ENCODE results near the gene HLF. TPM values are rescaled to one million over a fixed set of nuclear protein-coding genes. Genes with fewer than 3 reads are reported as not detected.

The HLF gene
- total RNA-seq, 1 donor from 2014 or later = 35.7 TPM

- no peak for ATAC-seq
- no peak for DNase-seq (ENCODE audit: missing footprints)
- intact Hi-C loops (cut with DNase I) = loop anchor here (1.0 to 10.0 kb wide), 3 partner anchors 12 to 450 kb away; partner anchors contain the start of gene MMD
These were observed 20.2 kb downstream of the HLF start for GRCh38 chr17:55284944-55285339.

GRCh38 chr17:55285340-55286301 is 20.9 kb downstream of the HLF start:
- DNase-seq (ENCODE audit: missing footprints) (peak; percentile 92), ATAC-seq (peak; percentile 85)
- intact Hi-C loops (cut with DNase I) = loop anchor here (1.0 to 10.0 kb wide), 3 partner anchors 12 to 449 kb away; partner anchors contain the start of gene MMD

- DNase-seq (ENCODE audit: missing footprints) (no peak), ATAC-seq (no peak)
- intact Hi-C loops (cut with DNase I) = loop anchor here (5.0 to 10.0 kb wide), 2 partner anchors 135 to 448 kb away; partner anchors contain the start of gene MMD
These were observed 22.2 kb downstream of the HLF start for GRCh38 chr17:55286681-55287589.

GRCh38 chr17:55288356-55289105 is 23.8 kb downstream of the HLF start:
- DNase-seq (ENCODE audit: missing footprints) (no peak), ATAC-seq (no peak)
- intact Hi-C loops (cut with DNase I) = loop anchor here (5.0 to 10.0 kb wide), 2 partner anchors 134 to 446 kb away; partner anchors contain the start of gene MMD

DNA sequence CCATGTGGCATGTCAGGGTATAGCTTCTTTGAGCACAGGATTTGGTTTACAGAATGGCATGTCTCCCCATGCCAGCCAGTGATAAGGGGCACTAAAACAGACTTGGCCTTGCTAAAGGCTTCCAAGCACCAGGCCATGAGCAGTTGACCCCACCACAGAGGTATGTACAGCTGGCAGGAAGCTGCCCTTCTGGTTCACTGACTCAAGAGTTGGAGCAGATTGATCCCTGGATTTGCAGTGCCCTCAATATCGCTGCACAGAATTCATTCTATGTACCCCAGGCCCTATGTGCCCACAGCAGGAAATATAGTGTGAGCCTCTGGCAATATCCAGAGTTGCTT is 24.3 kb downstream of the HLF start:
- ATAC-seq (peak; percentile 71), DNase-seq (ENCODE audit: missing footprints) (no peak)
- intact Hi-C loops (cut with DNase I) = loop anchor here (5.0 to 10.0 kb wide), 2 partner anchors 133 to 446 kb away; partner anchors contain the start of gene MMD

- intact Hi-C loops (cut with DNase I) = loop anchor here (5.0 to 10.0 kb wide), 3 partner anchors 55 to 445 kb away; partner anchors contain the start of gene MMD
- DNase-seq (ENCODE audit: missing footprints) (no peak), ATAC-seq (no peak)
These were observed 25.2 kb downstream of the HLF start for GRCh38 chr17:55289978-55290377.

- no peak for ATAC-seq
- DNase-seq (ENCODE audit: missing footprints) = no peak
- intact Hi-C loops (cut with DNase I) = loop anchor here (10.0 kb wide), 1 partner anchor 54 kb away; no protein-coding TSS in a partner anchor
These were observed 25.8 kb downstream of the HLF start for GRCh38 chr17:55290492-55291113.

DNA sequence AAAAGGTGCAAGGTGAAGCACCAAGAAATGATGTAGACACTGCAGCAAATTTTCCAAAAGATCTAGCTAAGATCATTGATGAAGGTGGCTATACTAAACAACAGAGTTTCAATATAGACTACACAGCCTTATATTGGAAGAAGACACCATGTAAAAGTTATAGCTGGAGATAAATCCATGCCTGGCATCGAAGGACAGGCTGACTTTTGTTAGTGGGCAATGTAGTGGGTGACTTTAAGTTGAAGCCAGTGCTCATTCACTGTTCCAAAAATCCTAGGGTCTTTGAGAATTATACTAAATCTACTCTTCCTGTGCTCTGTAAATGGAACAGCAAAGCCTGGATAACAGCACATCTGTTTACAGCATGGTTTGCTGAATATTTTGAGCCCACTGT is 26.4 kb downstream of the HLF start:
- ATAC-seq (no peak), DNase-seq (ENCODE audit: missing footprints) (no peak)
- intact Hi-C loops (cut with DNase I) = loop anchor here (10.0 kb wide), 1 partner anchor 54 kb away; no protein-coding TSS in a partner anchor

DNA sequence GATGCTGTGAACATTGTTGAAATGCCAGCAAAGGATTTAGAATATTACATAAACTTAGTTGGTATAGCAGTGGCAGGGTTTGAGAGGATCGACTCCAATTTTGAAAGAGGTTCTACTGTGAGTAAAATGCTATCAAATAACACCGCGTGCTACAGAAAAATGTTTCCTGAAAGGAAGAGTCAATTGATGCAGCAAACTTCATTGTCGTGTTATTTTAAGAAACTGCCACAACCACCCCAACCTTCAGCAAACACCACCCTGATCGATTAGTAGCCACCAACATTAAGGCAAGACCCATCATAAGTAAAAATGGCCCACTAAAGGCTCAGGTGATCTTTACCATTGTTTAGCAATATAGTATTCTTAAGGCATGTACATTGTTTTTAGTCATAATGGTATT is 27.3 kb downstream of the HLF start:
- intact Hi-C loops (cut with DNase I) = loop anchor here (10.0 kb wide), 1 partner anchor 53 kb away; no protein-coding TSS in a partner anchor
- DNase-seq (ENCODE audit: missing footprints) (no peak), ATAC-seq (no peak)

DNA sequence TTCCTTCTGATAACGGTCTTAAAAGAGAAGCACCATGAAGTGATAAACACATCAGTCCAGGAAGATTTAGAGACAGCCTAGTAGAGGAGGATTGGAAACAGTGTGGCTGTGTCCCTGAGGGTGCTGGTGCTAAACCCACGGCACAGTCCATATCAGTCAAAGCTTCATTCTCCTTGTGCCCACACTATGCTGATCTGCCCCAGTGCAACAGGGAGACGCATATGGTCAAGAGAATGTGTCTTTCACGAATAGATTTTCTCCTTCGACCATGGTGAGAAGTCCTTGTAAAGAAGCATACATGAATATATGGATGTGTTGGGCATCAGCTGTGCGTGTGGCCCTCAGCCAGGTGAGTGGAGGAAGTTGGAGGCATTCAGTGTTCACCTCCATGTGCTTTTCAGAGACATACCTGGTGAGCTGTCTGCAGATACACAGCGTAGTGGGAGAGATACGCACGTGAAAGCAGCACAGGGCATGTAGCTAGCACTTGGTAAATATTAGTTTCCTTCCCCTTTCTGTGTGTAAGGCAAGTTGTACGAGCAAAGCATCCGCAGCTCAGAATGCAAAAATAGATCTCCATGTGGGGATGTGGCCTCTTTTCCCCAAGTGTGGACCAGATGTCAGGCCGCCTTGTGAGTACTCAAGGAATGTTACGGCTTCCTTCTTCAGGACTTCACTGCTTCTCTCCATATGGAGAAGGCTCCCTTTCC is 29.4 kb downstream of the HLF start:
- DNase-seq (ENCODE audit: missing footprints) (no peak), ATAC-seq (no peak)
- intact Hi-C loops (cut with DNase I) = loop anchor here (10.0 kb wide), 1 partner anchor 51 kb away; no protein-coding TSS in a partner anchor

GRCh38 chr17:55295411-55296170 is 30.8 kb downstream of the HLF start:
- ATAC-seq (peak; percentile 89), DNase-seq (ENCODE audit: missing footprints) (no peak)
- intact Hi-C loops (cut with DNase I) = loop anchor here (1.0 to 10.0 kb wide), 5 partner anchors 31 to 303 kb away; partner anchors contain the start of gene HLF

- ATAC-seq (no peak), DNase-seq (ENCODE audit: missing footprints) (no peak)
- intact Hi-C loops (cut with DNase I) = loop anchor here (1.0 to 10.0 kb wide), 4 partner anchors 32 to 303 kb away; partner anchors contain the start of gene HLF
These were observed 31.5 kb downstream of the HLF start for GRCh38 chr17:55296171-55296695.

GRCh38 chr17:55296699-55297098 is 31.9 kb downstream of the HLF start:
- intact Hi-C loops (cut with DNase I) = loop anchor here (1.0 to 10.0 kb wide), 4 partner anchors 32 to 304 kb away; partner anchors contain the start of gene HLF
- DNase-seq (ENCODE audit: missing footprints) = no peak
- no peak for ATAC-seq

GRCh38 chr17:55298111-55298730 is 33.5 kb downstream of the HLF start:
- ATAC-seq (no peak), DNase-seq (ENCODE audit: missing footprints) (no peak)
- intact Hi-C loops (cut with DNase I) = loop anchor here (5.0 to 10.0 kb wide), 2 partner anchors 47 to 141 kb away; no protein-coding TSS in a partner anchor

DNA sequence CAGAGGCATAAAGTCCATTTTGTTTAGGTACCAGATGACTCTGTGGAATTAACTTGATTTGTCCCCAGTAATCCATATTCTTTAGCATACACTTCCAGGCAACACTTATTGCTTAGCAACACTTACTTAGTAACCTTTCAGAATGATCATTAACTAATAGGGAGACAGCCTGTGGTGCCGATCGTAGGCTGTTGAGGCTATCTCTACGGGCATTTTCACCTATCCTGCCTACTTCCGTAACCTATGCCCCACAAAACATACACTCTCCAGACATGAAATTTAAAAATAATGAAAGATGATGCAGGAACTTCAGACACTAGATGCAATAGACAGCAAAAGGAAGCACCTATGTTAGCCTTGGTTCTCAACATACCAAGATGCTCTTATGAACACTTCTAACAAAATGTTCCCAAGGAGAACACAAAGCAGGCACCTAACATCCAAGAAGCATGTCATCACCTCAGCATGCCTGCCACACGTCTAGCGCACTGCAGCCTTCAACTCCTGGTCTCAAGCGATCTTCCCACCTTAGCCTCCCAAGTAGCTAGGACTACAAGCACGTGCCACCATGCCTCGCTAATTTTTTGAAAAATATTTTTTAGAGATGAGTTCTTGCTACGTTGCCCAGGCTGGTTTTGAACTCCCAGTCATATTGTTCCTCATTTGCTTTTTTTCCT is 34.5 kb downstream of the HLF start:
- intact Hi-C loops (cut with DNase I) = loop anchor here (5.0 to 10.0 kb wide), 2 partner anchors 46 to 142 kb away; no protein-coding TSS in a partner anchor
- no peak for ATAC-seq
- DNase-seq (ENCODE audit: missing footprints) = no peak

All from Right ventricle myocardium inferior (tissue), 1 donor.